Measurements from ENCODE around the gene PPIH. TPM values are rescaled to one million over a fixed set of nuclear protein-coding genes. Genes with fewer than 3 reads are reported as not detected.

PPIH gene
- 35.2 and 37.8 TPM in 2 replicates for total RNA-seq

DNA sequence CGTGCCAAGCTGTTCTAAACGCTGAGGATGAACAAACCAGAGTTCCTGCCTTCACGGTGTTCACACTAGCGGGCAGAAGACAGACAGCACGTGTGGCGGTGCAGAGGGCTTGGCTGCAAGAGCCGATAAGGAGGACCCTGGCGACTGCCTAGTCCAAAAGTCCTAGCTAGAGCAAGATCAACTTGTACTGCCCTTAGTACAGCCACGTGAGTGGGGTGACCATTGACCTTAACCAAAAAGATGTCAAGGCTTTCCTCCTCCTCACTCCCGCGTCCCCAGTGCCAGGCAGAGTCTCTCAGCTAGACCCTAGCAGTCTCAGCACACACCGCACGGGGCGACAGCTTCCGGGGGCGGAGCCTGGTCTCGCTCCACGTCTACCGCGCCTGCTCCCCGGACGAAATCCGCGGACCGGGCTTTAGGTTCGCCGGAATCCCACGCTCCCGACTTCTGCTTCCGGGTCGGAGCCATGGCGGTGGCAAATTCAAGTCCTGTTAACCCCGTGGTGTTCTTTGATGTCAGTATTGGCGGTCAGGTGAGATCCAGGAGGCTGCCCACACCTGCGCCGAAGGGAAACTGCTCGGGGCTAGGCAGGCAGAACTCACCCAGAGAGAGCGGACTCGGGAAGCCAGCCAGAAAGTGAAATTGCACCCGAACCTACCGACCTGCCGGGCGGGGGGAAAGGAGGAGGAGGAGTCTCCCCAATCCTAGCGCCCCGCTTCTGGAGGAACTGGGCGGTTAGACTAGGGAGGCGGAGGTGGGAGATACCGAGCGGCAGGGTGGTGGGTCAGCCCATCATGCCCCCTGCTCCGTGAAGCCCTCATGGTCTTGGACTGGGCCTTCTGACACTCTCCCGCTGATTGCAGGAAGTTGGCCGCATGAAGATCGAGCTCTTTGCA is at the start of gene PPIH:
PPIH (plus strand) TSS at position 443 of the 896 bp plus-strand sequence; CDS start at position 467, 24 bp downstream.

GRCh38 chr1:42681741-42682483 is 23.7 kb downstream of the PPIH start, which contains the start of gene YBX1:
YBX1 (plus strand) TSS chr1:42682418; CDS start chr1:42682566, 148 bp downstream.

Other genes with a start within 250 kb of the PPIH start
- gene ZMYND12, start 202.4 kb upstream of the PPIH start, total RNA-seq, result 0.39 and 0.73 TPM in 2 replicates
- 35.0 and 43.4 TPM in 2 replicates for gene PPCS, start 201.9 kb upstream of the PPIH start, total RNA-seq
- gene CCDC30, start 195.1 kb upstream of the PPIH start, total RNA-seq, result 1.4 and 1.5 TPM in 2 replicates
- 853 and 942 TPM in 2 replicates for gene YBX1, start 24.0 kb downstream of the PPIH start, total RNA-seq
- not detected in 2 replicates for gene CLDN19, start 81.8 kb downstream of the PPIH start, total RNA-seq
- 99.7 and 111 TPM in 2 replicates for gene P3H1, start 108.6 kb downstream of the PPIH start, total RNA-seq
- 3.3 and 3.5 TPM in 2 replicates for gene C1orf50, start 108.8 kb downstream of the PPIH start, total RNA-seq
- under 0.01 TPM in 1 of 2 replicates, not detected in the other for gene TMEM269, start 126.6 kb downstream of the PPIH start, total RNA-seq
- gene ERMAP, start 158.7 kb downstream of the PPIH start, total RNA-seq, result 8.6 and 13.2 TPM in 2 replicates
- 8.8 and 9.9 TPM in 2 replicates for gene SVBP, start 159.0 kb downstream of the PPIH start, total RNA-seq
- gene ZNF691, start 188.2 kb downstream of the PPIH start, total RNA-seq, result 7.6 and 9.2 TPM in 2 replicates